GM10266 (cell line): ENCODE data around the gene LPCAT3.

ENCODE experiments used
- DNase-seq: peaks from one replicate; pipeline ENCODE4 v3.0.0; 2012; ENCODE audit errors: extremely low spot score
- CTCF ChIP-seq: IDR thresholded peaks from 2 replicates; pipeline ENCODE4 v1.5.1; 2012; ENCODE audit warnings: mild to moderate bottlenecking, low read depth; ENCODE audit not compliant: control insufficient read depth, insufficient read depth; ENCODE audit errors: missing control alignments

The LPCAT3 gene

GRCh38 chr12:6943722-6944380, 74.4 kb downstream of the LPCAT3 start, which contains the start of the genes C12orf57 and RNU7-1:
C12orf57 (plus strand) TSS chr12:6944022; CDS start chr12:6944122, 100 bp downstream.
RNU7-1 (plus strand) TSS chr12:6943816.
- peak; percentile 78 for DNase-seq
- no peak for TF ChIP-seq CTCF

- DNase-seq, result peak; percentile 92
- TF ChIP-seq CTCF, result no peak
Measured at GRCh38 chr12:6943389-6943721, 74.9 kb downstream of the LPCAT3 start.

GRCh38 chr12:6942331-6942665, 76.0 kb downstream of the LPCAT3 start:
- TF ChIP-seq CTCF, result no peak
- DNase-seq, result no peak

GRCh38 chr12:6941782-6942181, 76.5 kb downstream of the LPCAT3 start:
- DNase-seq, result no peak
- TF ChIP-seq CTCF, result no peak

GRCh38 chr12:6941267-6941666, 77.0 kb downstream of the LPCAT3 start:
- DNase-seq, result no peak
- no peak for TF ChIP-seq CTCF

GRCh38 chr12:6939191-6939540, 79.1 kb downstream of the LPCAT3 start:
- no peak for DNase-seq
- TF ChIP-seq CTCF, result no peak

- no peak for TF ChIP-seq CTCF
- no peak for DNase-seq
Measured at GRCh38 chr12:6938353-6939190, 79.7 kb downstream of the LPCAT3 start.
